ENCODE data around the gene HNRNPF.

HNRNPF gene

DNA sequence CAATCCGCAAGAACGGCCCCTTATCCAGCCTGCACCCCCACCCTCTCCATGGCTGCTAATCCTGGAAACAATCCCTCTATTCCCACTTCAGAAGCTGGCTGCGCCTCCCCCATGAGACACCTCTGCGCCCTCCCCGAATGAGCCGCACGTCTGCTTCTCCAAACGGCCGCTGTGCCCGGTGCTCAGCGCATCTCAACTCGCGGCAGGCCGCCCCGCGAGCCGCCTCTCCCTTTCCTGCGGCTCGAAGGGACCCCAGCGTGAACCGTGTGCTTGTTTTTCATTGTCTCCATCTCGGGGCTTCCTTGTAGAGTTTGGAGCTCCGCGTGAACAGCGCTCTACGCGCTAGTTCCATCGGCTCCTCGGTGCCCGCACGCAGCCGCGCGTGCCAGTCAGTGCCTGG lies 58.3 kb downstream of the HNRNPF start:
- H3K4me3 ChIP-seq (ENCODE audit: low read depth, low read length), result no peak overlapping the region
- TF ChIP-seq CTCF (IDR thresholded peaks at IDR 0.05; ENCODE audit: insufficient read depth, low read length, missing control alignments), result no peak
- ChIA-PET CTCF (interaction anchor here (0.9 kb wide), 1 partner anchor 58 kb away, joined by 3 read pairs; no protein-coding TSS in a partner anchor), POLR2A (no interaction called here)
- no peak for DNase-seq (ENCODE audit: low read depth, low spot score)

DNA sequence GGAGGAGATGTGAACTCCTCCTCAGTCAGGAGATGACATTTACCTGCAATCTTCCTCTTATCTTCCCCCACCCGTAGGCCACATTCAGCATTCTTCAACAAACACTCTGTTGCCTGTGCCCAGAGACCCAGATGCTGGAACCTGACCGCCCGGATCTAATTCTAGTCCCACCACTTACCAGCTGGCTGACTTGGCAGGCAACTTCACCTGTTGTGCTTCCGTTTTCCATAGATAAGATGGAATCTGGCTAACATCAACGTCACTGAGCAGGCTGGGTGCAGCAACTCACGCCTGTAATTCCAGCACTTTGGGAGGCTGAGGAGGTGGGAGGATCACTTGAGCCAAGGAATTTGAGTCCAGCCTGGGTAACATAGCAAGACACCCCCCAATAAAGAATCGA lies 58.8 kb downstream of the HNRNPF start:
- DNase-seq (ENCODE audit: low read depth, low spot score), result no peak
- no peak overlapping the region for H3K4me3 ChIP-seq (ENCODE audit: low read depth, low read length)
- POLR2A ChIA-PET, result no interaction called here
- CTCF ChIA-PET, result interaction anchor here (3.3 kb wide), 1 partner anchor 58 kb away, joined by 21 read pairs; no protein-coding TSS in a partner anchor
- TF ChIP-seq CTCF (IDR thresholded peaks at IDR 0.05; ENCODE audit: insufficient read depth, low read length, missing control alignments), result no peak

GRCh38 chr10:43348511-43349312 lies 60.3 kb downstream of the HNRNPF start:
- no peak for DNase-seq (ENCODE audit: low read depth, low spot score)
- no peak overlapping the region for H3K4me3 ChIP-seq (ENCODE audit: low read depth, low read length)
- TF ChIP-seq CTCF (IDR thresholded peaks at IDR 0.05; ENCODE audit: insufficient read depth, low read length, missing control alignments), result peak; percentile 96
- CTCF ChIA-PET, result interaction anchor here (0.6 to 3.3 kb wide), 18 partner anchors 8 to 198 kb away, joined by 3 to 21 read pairs (median 4); no protein-coding TSS in a partner anchor
- POLR2A ChIA-PET, result no interaction called here

DNA sequence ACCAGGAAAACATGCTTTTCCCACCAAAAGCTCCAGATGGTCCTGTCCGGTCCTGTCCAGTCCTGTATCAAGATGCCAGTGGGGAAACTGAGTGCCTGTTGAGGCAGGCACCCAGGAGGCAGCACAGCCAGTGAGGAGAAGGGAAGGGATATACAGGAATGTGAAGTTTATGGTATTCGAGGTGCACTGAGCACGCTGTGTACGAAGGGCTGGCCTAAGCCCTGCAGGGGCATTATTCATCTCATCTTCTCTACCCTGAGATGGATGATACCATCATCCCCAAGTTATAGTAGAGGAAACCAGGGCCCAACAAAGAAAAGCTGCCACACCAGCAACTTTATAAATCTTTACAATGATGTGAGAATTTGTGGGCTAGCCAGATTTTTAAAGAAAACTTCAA lies 61.0 kb downstream of the HNRNPF start:
- ChIA-PET CTCF (interaction anchor here (0.9 to 3.3 kb wide), 13 partner anchors 8 to 178 kb away, joined by 3 to 21 read pairs (median 4); no protein-coding TSS in a partner anchor), POLR2A (no interaction called here)
- no peak overlapping the region for H3K4me3 ChIP-seq (ENCODE audit: low read depth, low read length)
- TF ChIP-seq CTCF (IDR thresholded peaks at IDR 0.05; ENCODE audit: insufficient read depth, low read length, missing control alignments), result no peak
- DNase-seq (ENCODE audit: low read depth, low spot score), result no peak

GRCh38 chr10:43344051-43344450 lies 64.9 kb downstream of the HNRNPF start:
- POLR2A ChIA-PET, result no interaction called here
- CTCF ChIA-PET, result no interaction called here

More at GRCh38 chr10:43344051-43344450, 64.9 kb downstream of the HNRNPF start:
- DNase-seq (ENCODE audit: low read depth, low spot score), result no peak
- no peak overlapping the region for H3K4me3 ChIP-seq (ENCODE audit: low read depth, low read length)
- no peak for TF ChIP-seq CTCF (IDR thresholded peaks at IDR 0.05; ENCODE audit: insufficient read depth, low read length, missing control alignments)
